ENCODE results near the gene PALLD. TPM values are rescaled to one million over a fixed set of nuclear protein-coding genes. Genes with fewer than 3 reads are reported as not detected.

The PALLD gene
- total RNA-seq, 4 donors from 2014 or later = 71.8 to 106 (median 83.3) TPM

DNA sequence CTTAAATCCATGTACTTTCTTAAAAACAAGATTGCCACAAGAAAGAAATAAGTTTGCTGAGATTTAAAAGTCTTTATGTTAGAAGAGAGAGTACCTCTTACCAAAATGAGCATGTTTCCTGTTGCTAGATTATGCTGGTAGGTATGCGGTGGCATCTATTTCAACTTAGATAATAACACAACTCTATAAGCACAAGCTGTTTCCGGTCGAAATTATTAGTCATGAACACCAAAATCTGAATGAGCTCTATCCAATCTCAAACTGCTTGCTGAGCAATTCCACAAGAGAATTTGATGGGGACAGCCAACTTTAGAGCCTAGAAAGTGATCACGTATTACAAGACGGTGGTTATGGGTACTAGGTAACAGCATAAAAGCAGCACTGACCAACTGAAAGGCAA is 463.9 kb downstream of the PALLD start:
- Histone ChIP-seq H3K4me1 (no peaks in the 10 kb centered on the region), H3K27ac (no peak overlapping the region), H3K27me3 (no peaks in the 10 kb centered on the region), H3K36me3 (no peaks in the 10 kb centered on the region), H3K9me3 (no peaks in the 10 kb centered on the region), H3K4me3 (no peak overlapping the region)
- TF ChIP-seq EP300 (IDR thresholded peaks at IDR 0.05) = no peak
- no peak for TF ChIP-seq POLR2AphosphoS5 (IDR thresholded peaks at IDR 0.05)
- TF ChIP-seq, protein P1, sequence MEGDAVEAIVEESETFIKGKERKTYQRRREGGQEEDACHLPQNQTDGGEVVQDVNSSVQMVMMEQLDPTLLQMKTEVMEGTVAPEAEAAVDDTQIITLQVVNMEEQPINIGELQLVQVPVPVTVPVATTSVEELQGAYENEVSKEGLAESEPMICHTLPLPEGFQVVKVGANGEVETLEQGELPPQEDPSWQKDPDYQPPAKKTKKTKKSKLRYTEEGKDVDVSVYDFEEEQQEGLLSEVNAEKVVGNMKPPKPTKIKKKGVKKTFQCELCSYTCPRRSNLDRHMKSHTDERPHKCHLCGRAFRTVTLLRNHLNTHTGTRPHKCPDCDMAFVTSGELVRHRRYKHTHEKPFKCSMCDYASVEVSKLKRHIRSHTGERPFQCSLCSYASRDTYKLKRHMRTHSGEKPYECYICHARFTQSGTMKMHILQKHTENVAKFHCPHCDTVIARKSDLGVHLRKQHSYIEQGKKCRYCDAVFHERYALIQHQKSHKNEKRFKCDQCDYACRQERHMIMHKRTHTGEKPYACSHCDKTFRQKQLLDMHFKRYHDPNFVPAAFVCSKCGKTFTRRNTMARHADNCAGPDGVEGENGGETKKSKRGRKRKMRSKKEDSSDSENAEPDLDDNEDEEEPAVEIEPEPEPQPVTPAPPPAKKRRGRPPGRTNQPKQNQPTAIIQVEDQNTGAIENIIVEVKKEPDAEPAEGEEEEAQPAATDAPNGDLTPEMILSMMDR (IDR thresholded peaks at IDR 0.05) = no peak
- no peak for TF ChIP-seq POLR2A (IDR thresholded peaks at IDR 0.05)
- DNase-seq (ENCODE audit: low spot score in 2 of 2) = no peak
- 95% methylated on average over 5 of the region's 5 CpGs for WGBS

DNA sequence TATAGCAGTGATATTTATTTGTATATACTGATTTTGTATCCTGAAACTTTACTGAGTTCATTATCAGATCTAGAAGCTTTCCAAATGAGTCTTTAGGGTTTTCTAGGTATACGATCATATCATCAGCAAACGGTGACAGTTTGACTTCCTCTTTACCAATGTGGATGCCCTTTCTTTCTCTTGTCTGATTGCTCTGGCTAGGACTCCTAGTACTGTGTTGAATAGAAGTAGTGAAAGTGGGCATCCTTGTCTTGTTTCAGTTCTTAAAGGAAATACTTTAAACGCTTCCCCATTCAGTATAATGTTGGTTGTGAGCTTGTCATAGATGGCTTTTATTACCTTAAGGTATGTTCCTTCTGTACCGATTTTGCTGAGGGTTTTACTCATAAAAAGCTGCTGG is 475.7 kb downstream of the PALLD start:
- H3K4me1 ChIP-seq = no peaks in the 10 kb centered on the region
- H3K27me3 ChIP-seq = no peaks in the 10 kb centered on the region
- DNase-seq (ENCODE audit: low spot score in 2 of 2) = no peak
- H3K36me3 ChIP-seq = peaks cover 31% of the 10 kb centered on the region
- no peak for TF ChIP-seq EP300 (IDR thresholded peaks at IDR 0.05)
- TF ChIP-seq, protein P1 (IDR thresholded peaks at IDR 0.05) = no peak
- WGBS = 97% methylated on average over 4 of the region's 4 CpGs
- H3K27ac ChIP-seq = no peak overlapping the region
- peaks cover 10% of the 10 kb centered on the region for H3K9me3 ChIP-seq
- no peak overlapping the region for H3K4me3 ChIP-seq

Other genes starting within 250 kb of the PALLD start
- gene DDX60, start 178.3 kb upstream of the PALLD start, total RNA-seq = 10 to 100 TPM in 3 of 4 donors, 1 to 10 TPM in 1; 6.1 to 17.3 (median 15.4) TPM
- gene DDX60L, start 16.6 kb upstream of the PALLD start, total RNA-seq = 10 to 100 TPM in 1 of 4 donors, 1 to 10 TPM in 3; 2.5 to 16.0 (median 6.8) TPM

Data from suprapubic skin (tissue), 4 donors.